Measurements from ENCODE around the gene NIF3L1. TPM values are rescaled to one million over a fixed set of nuclear protein-coding genes. Genes with fewer than 3 reads are reported as not detected.

NIF3L1 gene
- total and polyA plus RNA-seq, 2 of the 13 experiments (the other 11 are each of a cell fraction or from before 2014, with no cell fraction given) = 67.9 to 75.2 TPM

DNA sequence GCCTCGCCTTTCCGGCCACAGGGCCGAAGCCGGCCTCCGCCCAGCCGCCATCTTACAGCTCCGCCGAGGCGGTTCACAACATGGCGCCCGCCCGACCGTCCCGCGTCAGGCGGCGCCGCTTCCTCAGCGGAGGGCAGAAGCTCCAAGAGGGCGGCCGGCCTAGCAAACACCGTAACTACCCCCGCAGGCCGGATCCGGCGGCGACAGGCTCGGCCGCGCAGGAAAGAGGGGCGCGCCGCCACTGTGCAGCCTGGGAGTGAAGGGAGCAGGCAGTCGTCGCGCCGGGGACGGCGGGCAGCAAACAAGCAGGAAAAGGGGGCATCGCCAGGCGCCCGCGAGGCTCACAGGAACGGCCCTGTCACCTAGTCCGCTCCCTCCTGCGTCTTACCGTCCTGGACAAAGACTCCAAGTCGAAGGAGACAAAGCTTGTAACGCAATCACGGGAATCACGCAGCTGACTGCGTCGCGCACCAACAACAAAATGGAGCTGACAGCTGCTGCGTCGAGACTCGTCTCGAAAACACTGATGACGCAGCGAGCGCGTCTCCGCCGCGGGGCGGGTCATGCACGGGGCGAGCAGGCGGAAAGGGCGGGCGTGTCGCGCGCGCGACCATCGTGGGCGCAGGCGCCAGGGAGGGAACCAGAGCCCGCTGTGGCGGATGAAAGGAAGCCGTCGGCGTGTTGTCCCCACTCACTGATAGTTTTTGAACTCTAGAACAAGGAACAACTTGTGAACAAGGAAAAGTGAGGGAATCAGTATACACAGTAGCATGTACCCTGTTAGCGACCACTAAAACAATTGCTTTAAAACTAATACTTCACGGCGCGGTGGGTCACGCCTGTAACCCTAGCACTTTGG lies 24.8 kb upstream of the NIF3L1 start, which contains the start of gene CLK1 (continued):
- TF ChIP-seq MEIS1 (CRISPR knock-in tag; IDR thresholded peaks at IDR 0.05; ENCODE audit: borderline replicate concordance) = peak; percentile 100
- peak; percentile 53; the same call in 1 of the 2 replicates for TF ChIP-seq HMG20A (CRISPR knock-in tag; IDR thresholded peaks at IDR 0.05; ENCODE audit: borderline replicate concordance)
- TF ChIP-seq MED8 (CRISPR knock-in tag; IDR thresholded peaks at IDR 0.05; ENCODE audit: insufficient replicate concordance) = no peak
- TF ChIP-seq JARID2 (CRISPR knock-in tag; IDR thresholded peaks at IDR 0.05; ENCODE audit: insufficient replicate concordance) = no peak
- 0 out of 2 replicates have a peak, but pooled peaks have one; percentile 27 for TF ChIP-seq DPF2 (CRISPR knock-in tag; IDR thresholded peaks at IDR 0.05; ENCODE audit: borderline replicate concordance, low read depth)
- TF ChIP-seq ZNF713 (CRISPR knock-in tag; IDR thresholded peaks at IDR 0.05) = peak; percentile 90
- TF ChIP-seq PCBP1 (IDR thresholded peaks at IDR 0.05; ENCODE audit: borderline replicate concordance, low read depth, low read length) = no peak
- TF ChIP-seq ZNF780A (CRISPR knock-in tag; IDR thresholded peaks at IDR 0.05) = peak; percentile 96
- TF ChIP-seq ZNF782 (CRISPR knock-in tag; IDR thresholded peaks at IDR 0.05; ENCODE audit: borderline replicate concordance) = peak; percentile 95; the same call in 1 of the 2 replicates
- TF ChIP-seq ZNF207 (IDR thresholded peaks at IDR 0.05; ENCODE audit: borderline replicate concordance) = no peak
- TF ChIP-seq, protein P1, sequence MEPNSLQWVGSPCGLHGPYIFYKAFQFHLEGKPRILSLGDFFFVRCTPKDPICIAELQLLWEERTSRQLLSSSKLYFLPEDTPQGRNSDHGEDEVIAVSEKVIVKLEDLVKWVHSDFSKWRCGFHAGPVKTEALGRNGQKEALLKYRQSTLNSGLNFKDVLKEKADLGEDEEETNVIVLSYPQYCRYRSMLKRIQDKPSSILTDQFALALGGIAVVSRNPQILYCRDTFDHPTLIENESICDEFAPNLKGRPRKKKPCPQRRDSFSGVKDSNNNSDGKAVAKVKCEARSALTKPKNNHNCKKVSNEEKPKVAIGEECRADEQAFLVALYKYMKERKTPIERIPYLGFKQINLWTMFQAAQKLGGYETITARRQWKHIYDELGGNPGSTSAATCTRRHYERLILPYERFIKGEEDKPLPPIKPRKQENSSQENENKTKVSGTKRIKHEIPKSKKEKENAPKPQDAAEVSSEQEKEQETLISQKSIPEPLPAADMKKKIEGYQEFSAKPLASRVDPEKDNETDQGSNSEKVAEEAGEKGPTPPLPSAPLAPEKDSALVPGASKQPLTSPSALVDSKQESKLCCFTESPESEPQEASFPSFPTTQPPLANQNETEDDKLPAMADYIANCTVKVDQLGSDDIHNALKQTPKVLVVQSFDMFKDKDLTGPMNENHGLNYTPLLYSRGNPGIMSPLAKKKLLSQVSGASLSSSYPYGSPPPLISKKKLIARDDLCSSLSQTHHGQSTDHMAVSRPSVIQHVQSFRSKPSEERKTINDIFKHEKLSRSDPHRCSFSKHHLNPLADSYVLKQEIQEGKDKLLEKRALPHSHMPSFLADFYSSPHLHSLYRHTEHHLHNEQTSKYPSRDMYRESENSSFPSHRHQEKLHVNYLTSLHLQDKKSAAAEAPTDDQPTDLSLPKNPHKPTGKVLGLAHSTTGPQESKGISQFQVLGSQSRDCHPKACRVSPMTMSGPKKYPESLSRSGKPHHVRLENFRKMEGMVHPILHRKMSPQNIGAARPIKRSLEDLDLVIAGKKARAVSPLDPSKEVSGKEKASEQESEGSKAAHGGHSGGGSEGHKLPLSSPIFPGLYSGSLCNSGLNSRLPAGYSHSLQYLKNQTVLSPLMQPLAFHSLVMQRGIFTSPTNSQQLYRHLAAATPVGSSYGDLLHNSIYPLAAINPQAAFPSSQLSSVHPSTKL (CRISPR knock-in tag; IDR thresholded peaks at IDR 0.05) = peak; percentile 80
- TF ChIP-seq, protein P2, sequence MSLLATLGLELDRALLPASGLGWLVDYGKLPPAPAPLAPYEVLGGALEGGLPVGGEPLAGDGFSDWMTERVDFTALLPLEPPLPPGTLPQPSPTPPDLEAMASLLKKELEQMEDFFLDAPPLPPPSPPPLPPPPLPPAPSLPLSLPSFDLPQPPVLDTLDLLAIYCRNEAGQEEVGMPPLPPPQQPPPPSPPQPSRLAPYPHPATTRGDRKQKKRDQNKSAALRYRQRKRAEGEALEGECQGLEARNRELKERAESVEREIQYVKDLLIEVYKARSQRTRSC (CRISPR knock-in tag; IDR thresholded peaks at IDR 0.05; ENCODE audit: low read depth) = 0 out of 2 replicates have a peak, but pooled peaks have one; percentile 36
- no peak; the same call in 1 of the 2 replicates for TF ChIP-seq TEAD2 (CRISPR knock-in tag; IDR thresholded peaks at IDR 0.05)
- TF ChIP-seq, protein P3, sequence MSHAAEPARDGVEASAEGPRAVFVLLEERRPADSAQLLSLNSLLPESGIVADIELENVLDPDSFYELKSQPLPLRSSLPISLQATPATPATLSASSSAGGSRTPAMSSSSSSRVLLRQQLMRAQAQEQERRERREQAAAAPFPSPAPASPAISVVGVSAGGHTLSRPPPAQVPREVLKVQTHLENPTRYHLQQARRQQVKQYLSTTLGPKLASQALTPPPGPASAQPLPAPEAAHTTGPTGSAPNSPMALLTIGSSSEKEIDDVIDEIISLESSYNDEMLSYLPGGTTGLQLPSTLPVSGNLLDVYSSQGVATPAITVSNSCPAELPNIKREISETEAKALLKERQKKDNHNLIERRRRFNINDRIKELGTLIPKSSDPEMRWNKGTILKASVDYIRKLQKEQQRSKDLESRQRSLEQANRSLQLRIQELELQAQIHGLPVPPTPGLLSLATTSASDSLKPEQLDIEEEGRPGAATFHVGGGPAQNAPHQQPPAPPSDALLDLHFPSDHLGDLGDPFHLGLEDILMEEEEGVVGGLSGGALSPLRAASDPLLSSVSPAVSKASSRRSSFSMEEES (CRISPR knock-in tag; IDR thresholded peaks at IDR 0.05) = peak; percentile 79
- peak; percentile 75 for TF ChIP-seq ZNF335 (CRISPR knock-in tag; IDR thresholded peaks at IDR 0.05)
- peak; percentile 96 for TF ChIP-seq SRY (CRISPR knock-in tag; IDR thresholded peaks at IDR 0.05)
- peak; percentile 98 for TF ChIP-seq CAMTA2 (CRISPR knock-in tag; IDR thresholded peaks at IDR 0.05; ENCODE audit: borderline replicate concordance)
- TF ChIP-seq MIER3 (CRISPR knock-in tag; IDR thresholded peaks at IDR 0.05; ENCODE audit: borderline replicate concordance) = peak; percentile 97
- TF ChIP-seq, protein P4, sequence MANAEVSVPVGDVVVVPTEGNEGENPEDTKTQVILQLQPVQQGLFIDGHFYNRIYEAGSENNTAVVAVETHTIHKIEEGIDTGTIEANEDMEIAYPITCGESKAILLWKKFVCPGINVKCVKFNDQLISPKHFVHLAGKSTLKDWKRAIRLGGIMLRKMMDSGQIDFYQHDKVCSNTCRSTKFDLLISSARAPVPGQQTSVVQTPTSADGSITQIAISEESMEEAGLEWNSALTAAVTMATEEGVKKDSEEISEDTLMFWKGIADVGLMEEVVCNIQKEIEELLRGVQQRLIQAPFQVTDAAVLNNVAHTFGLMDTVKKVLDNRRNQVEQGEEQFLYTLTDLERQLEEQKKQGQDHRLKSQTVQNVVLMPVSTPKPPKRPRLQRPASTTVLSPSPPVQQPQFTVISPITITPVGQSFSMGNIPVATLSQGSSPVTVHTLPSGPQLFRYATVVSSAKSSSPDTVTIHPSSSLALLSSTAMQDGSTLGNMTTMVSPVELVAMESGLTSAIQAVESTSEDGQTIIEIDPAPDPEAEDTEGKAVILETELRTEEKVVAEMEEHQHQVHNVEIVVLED (CRISPR knock-in tag; IDR thresholded peaks at IDR 0.05; ENCODE audit: borderline replicate concordance) = peak; percentile 93
- peak; percentile 22; the same call in 1 of the 2 replicates for TF ChIP-seq ZFP36L1 (CRISPR knock-in tag; IDR thresholded peaks at IDR 0.05)
- peak; percentile 97 for TF ChIP-seq KMT2B (CRISPR knock-in tag; IDR thresholded peaks at IDR 0.05)
